Activated T-helper 17 cell treated with anti-CD3 and anti-CD28 coated beads, Interleukin-2, amount 50 U/mL, for 72 hours (primary cell): Measurements from ENCODE around the gene TNP2. TPM values are rescaled to one million over a fixed set of nuclear protein-coding genes. Genes with fewer than 3 reads are reported as not detected.

Experiments
- ATAC-seq: fragments of 150-1000 bp; cut with Tn5 transposase; replicated peaks from 2 replicates; pipeline ENCODE4 v1.10.0; 2021; ENCODE audit warnings: mild to moderate bottlenecking, moderate library complexity
- H3K27ac Mint-ChIP-seq: one replicate; pipeline ENCODE4 v1.8.0; 2022; ENCODE audit warnings: mixed read lengths
- H3K27me3 Mint-ChIP-seq: one replicate; pipeline ENCODE4 v1.8.0; 2022; ENCODE audit warnings: mixed read lengths
- H3K36me3 Mint-ChIP-seq: one replicate; pipeline ENCODE4 v1.8.0; 2022; ENCODE audit warnings: low read depth, mild to moderate bottlenecking, mixed read lengths
- H3K4me1 Mint-ChIP-seq: one replicate; pipeline ENCODE4 v1.8.0; 2022; ENCODE audit warnings: mixed read lengths
- H3K4me3 Mint-ChIP-seq: one replicate; pipeline ENCODE4 v1.8.0; 2022; ENCODE audit warnings: mild to moderate bottlenecking, mixed read lengths
- H3K9me3 Mint-ChIP-seq: one replicate; pipeline ENCODE4 v1.8.0; 2022; ENCODE audit warnings: mixed read lengths
- total RNA-seq, 2 donors: library from RNA; stranded (reverse); gene quantifications; one replicate each; pipeline ENCODE4 v1.2.3, GENCODE V29; 2022

Gene TNP2
- total RNA-seq, 2 donors from 2014 or later, result not detected

DNA sequence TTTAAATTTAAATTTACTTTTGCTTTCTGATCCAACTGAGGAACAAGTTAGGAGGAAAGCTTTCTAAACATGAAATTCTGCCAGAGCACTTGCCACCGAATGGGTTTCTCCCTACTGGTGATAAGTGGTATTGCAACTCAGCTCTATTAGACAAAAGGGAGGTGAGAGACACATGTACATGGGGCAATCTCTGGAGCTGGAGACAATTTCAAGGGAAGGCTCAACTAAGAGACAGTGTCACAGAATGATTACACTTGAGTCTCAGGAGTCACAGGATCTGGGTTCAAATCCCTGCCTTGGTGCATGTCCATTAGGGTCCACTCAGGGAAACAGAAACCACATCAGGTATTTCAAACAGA is 50.5 kb downstream of the TNP2 start:
- Mint-ChIP-seq H3K4me1 (peaks cover 13% of the 10 kb centered on the region), H3K36me3 (no peaks in the 10 kb centered on the region), H3K27ac (no peak overlapping the region), H3K9me3 (peaks cover 4% of the 10 kb centered on the region), H3K27me3 (no peaks in the 10 kb centered on the region), H3K4me3 (no peak overlapping the region)
- ATAC-seq, result no peak

Other genes starting within 250 kb of the TNP2 start
- gene SOCS1, start 13.1 kb downstream of the TNP2 start, total RNA-seq, result 100 to 1,000 TPM in 1 of 2 donors, 10 to 100 TPM in 1; 89.7 to 124 TPM
- not detected for gene PRM3, start 4.3 kb upstream of the TNP2 start, total RNA-seq
- gene PRM2, start 7.2 kb upstream of the TNP2 start, total RNA-seq, result not detected
- not detected for gene PRM1, start 12.0 kb upstream of the TNP2 start, total RNA-seq
- 10 to 100 TPM; 31.6 to 34.3 TPM for gene RMI2, start 76.1 kb upstream of the TNP2 start, total RNA-seq